Activated naive CD8-positive, alpha-beta T cell (primary cell): ENCODE results near the gene ADAM12.

Experiments
- H3K27ac Mint-ChIP-seq: one replicate; pipeline ENCODE4 v1.8.0; 2021; ENCODE audit warnings: mixed read lengths
- H3K27me3 Mint-ChIP-seq: one replicate; pipeline ENCODE4 v1.8.0; 2021; ENCODE audit warnings: mixed read lengths
- H3K36me3 Mint-ChIP-seq: one replicate; pipeline ENCODE4 v1.8.0; 2021; ENCODE audit warnings: mixed read lengths
- H3K4me1 Mint-ChIP-seq: one replicate; pipeline ENCODE4 v1.8.0; 2021; ENCODE audit warnings: low read depth, mixed read lengths
- H3K4me3 Mint-ChIP-seq: one replicate; pipeline ENCODE4 v1.8.0; 2021; ENCODE audit warnings: mild to moderate bottlenecking, mixed read lengths
- H3K9me3 Mint-ChIP-seq: one replicate; pipeline ENCODE4 v1.8.0; 2021; ENCODE audit warnings: low read depth, mixed read lengths

The ADAM12 gene

DNA sequence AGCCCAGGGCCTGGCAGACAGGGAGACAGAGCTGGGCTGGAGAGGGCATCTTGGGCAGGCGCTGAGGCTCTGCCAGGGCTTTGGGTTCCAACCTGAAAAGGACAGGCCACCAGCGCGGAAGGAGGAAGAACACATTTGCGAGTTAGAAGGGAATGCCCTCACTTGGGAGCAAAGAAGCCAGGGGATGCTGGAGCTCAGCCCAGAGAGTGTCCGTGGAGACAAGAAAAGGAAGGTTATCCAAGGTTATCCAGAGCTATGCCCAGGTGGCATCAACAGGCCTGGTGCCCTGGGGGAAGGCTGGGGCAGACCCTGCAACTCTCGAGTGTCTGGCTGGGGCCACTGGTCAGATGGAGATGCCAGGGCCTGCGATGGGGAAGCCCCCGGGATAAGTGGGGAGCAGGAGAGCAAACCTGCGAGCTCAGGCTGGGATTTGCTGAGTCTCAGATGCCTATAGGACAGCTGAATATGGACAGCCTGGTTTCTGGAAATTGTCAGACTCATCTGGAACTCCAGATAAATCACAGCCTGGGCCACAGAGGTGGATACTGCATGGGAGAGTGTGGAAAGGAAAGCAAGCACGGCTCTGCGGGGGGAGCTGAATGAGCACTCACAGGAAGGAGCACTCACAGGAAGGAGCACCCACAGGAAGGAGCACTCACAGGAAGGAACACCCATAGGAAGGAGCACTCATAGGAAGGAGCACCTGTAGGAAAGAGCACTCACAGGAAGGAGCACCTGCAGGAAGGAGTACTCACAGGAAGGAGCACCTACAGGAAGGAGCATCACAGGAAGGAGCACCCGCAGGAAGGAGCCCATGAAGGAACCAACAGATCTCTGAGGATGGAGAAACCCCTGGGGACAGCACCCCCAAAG is 152.1 kb downstream of the ADAM12 start:
- Mint-ChIP-seq H3K27me3 (peaks cover 8% of the 10 kb centered on the region), H3K9me3 (no peaks in the 10 kb centered on the region), H3K4me1 (no peaks in the 10 kb centered on the region), H3K27ac (peak overlapping the region; percentile 55), H3K4me3 (no peak overlapping the region), H3K36me3 (no peaks in the 10 kb centered on the region)

DNA sequence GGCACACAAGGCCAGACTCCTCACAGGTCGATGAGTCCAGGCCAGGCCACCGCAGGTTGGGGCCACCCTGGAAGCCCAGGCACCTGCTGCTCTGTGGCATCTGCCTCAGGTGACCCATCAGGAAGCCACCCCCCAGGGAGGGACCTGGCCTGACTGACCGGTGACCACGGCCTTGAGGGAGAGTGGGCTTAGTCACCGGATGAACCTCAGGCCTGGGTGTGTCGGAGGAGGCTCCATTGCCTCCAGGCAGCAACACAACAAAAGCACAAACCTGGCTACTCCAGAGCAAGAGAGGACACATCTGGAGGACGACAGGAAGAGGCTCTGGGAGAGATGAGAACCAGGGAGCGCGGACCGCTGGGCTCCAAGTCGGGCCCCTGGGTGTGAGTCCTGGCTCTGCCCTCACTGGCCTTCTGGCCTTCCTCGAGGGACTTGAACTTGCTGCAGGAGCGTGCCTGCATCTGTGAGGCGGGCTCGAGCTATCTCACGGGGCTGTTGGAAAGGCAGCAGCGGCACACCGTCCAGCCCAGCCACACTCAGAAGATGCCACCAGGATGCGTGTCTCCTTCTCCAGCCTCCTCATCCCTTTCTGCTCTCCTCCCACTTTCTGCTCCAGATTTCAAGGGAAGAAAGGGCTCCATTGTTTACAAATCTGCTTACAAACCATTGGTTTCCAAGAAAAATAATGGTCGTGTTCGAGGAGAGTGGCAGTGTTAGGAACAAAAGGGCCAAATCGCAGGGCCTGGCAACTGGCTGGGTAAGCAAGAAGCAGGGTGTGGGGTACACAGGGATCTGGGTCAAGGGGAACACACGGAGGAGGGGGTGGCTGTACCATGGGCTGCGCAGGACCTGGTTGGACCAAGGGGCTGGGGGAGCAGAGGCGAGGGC is 152.9 kb downstream of the ADAM12 start:
- Mint-ChIP-seq H3K4me1 (no peaks in the 10 kb centered on the region), H3K9me3 (no peaks in the 10 kb centered on the region), H3K4me3 (no peak overlapping the region), H3K36me3 (no peaks in the 10 kb centered on the region), H3K27ac (no peak overlapping the region), H3K27me3 (peaks cover 8% of the 10 kb centered on the region)

DNA sequence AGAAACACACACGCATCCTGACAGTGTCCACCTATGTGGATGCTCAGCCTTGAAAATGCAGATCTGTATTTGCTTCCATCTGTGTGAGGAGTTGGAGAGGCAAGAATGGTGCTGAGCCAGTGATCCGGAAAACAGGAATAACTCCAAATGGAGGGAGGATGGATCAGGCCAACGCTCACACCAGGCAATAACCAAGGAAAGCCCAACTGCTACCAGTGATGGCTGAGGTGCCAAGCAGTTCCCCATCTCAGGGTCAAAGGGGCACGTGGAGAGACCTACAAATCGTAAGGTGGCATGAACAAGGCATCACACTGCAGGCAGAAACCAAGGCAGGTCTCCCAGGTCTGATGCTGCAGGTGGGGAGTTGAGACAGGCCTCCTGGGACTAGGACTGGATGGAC is 153.6 kb downstream of the ADAM12 start:
- Mint-ChIP-seq H3K27me3 (peaks cover 6% of the 10 kb centered on the region), H3K27ac (no peak overlapping the region)

DNA sequence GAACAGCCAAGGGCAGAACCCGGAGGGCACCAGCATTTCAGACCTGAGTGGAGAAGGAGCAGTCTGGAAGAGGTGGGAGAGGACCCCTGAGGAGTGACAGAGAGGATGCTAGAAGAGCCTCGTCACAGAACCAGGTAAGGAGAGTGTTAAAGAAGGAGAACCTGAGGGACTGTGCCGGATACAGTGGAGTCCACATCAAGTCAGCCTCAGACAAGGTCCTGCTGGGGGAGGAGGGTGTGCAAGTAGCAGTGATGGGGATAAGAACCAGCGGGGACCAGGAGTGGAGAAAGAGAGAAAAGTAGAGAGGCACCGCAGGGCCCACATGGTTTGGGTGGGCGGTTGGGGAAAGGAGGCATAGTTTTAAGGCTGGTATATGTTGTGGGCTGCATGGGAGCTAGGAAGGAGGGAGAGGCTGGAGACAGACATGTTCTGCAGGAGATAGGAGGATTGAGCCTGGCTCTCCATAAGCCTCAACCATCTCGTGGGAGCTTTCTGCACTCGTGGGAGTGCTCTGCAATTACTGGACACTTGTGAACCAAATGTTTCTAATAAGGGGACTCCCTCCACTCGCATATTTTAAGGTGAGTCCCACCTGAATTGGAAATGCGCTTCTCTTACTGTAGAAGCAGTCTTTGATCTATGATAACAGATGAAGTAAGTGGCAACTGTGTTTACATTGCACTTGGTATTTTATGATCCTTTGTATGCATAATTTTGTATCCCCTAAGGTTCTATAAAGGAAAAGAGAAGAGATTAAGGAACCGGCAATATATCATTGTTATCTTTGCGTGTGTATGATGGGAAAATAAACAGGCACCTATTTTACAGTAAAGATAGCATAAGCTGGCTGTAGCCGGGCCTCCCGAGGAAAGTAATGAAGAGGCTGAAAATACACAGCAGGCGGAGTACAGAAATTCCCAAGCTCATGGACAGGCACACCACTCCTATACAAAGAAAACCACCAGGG is 154.8 kb downstream of the ADAM12 start:
- H3K9me3 Mint-ChIP-seq, result no peaks in the 10 kb centered on the region
- H3K4me3 Mint-ChIP-seq, result no peak overlapping the region
- no peak overlapping the region for H3K27ac Mint-ChIP-seq
- no peaks in the 10 kb centered on the region for H3K36me3 Mint-ChIP-seq
- peaks cover 6% of the 10 kb centered on the region for H3K27me3 Mint-ChIP-seq
- H3K4me1 Mint-ChIP-seq, result no peaks in the 10 kb centered on the region

More for the DNA sequence above, 153.6 kb downstream of the ADAM12 start:
- Mint-ChIP-seq H3K9me3 (no peaks in the 10 kb centered on the region), H3K4me1 (no peaks in the 10 kb centered on the region), H3K4me3 (no peak overlapping the region), H3K36me3 (no peaks in the 10 kb centered on the region)

DNA sequence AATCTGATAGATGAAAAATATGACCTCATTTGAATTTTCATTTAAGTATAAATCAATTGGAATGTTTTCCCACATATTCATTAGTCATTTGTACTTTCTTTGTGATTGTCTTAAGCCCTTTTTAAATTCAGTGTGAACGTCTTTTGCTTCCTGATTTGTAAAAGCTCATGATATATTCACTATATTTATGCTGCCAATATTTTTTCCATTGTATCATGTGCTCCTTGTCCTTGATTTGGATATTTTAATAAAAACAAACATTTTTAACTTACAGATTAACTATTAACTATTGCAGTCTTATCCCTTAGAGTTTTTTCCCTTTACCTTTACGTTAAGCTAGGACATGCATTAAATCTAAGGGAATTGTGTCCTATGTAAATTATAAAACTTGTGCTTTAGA is 157.7 kb downstream of the ADAM12 start:
- Mint-ChIP-seq H3K27ac (no peak overlapping the region), H3K9me3 (no peaks in the 10 kb centered on the region), H3K36me3 (no peaks in the 10 kb centered on the region), H3K4me3 (no peak overlapping the region), H3K4me1 (no peaks in the 10 kb centered on the region), H3K27me3 (peaks cover 6% of the 10 kb centered on the region)

DNA sequence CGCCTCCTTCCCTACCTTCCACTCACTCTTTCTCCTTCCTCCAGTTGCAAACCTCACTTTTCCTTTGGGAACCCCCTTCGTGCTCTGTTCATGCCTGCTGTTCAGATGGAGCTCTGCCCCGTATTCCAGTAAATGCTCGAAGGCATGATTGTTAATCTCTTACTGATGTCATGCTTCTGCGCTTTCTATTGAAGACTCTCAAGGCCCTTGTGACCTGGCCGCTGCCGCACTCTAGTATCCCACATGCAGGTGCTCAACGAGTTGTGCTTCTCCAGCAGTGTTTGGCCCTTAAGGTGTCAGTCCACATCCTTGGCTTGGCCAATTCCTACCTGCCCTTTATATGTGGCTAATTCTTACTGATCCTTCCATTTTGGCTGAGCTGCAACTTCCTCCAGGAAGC is 158.6 kb downstream of the ADAM12 start:
- Mint-ChIP-seq H3K36me3 (no peaks in the 10 kb centered on the region), H3K4me1 (no peaks in the 10 kb centered on the region), H3K9me3 (no peaks in the 10 kb centered on the region), H3K4me3 (no peak overlapping the region), H3K27me3 (peaks cover 6% of the 10 kb centered on the region), H3K27ac (no peak overlapping the region)

DNA sequence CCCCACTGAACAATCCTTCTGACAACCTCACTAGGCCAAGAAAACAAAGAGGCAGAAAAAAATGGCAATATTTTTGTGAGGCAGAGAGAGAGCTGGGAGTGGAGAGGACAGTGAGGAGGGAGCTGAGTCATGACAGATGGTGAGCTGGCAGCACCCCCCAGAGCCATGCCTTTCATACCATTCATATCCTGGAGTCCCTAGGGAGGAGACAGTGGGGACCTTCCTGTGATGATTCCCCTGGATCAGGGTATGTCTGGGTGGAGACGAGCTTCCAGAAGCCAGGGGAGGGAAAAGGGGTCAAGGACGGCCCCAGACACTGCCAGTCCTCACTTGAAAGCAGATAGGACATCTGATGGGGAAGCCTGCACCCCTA is 160.5 kb downstream of the ADAM12 start:
- H3K9me3 Mint-ChIP-seq, result no peaks in the 10 kb centered on the region
- H3K36me3 Mint-ChIP-seq, result no peaks in the 10 kb centered on the region
- no peak overlapping the region for H3K27ac Mint-ChIP-seq
- no peak overlapping the region for H3K4me3 Mint-ChIP-seq
- H3K27me3 Mint-ChIP-seq, result peaks cover 6% of the 10 kb centered on the region
- H3K4me1 Mint-ChIP-seq, result no peaks in the 10 kb centered on the region

DNA sequence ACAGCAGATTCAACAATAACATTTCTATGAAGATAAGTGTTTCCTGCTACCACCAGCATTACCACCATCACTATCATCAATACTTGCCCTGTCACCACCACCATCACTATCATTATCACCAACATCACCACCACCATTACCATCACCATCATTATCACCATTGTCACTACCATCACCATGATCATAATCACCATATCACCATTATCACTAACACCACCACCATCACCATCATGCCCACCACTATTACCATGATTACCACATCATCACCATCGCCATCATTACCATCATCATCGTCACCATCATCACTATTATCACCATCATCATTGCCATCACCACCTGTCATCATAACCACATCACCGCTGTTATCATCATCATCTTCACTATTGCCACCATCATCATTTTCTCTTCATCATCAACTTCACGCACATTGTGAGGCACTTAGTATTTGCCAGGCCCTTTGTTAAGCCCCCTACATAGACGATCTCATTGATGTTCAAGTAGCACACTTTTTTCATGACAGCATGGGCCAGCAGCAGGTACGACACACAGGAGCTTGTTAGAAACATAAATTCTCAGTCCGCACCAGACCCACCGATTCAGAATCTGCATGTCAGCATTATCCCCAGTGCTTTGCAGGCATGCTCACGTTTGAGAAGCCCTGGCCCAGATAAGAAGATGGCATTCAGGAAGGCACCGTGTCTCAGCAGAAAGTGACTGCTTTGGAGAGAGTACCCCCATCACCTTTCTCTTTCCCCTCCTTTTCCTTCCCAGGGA is 161.1 kb downstream of the ADAM12 start:
- Mint-ChIP-seq H3K4me3 (no peak overlapping the region), H3K36me3 (no peaks in the 10 kb centered on the region), H3K9me3 (no peaks in the 10 kb centered on the region), H3K4me1 (no peaks in the 10 kb centered on the region), H3K27me3 (peaks cover 6% of the 10 kb centered on the region), H3K27ac (no peak overlapping the region)

DNA sequence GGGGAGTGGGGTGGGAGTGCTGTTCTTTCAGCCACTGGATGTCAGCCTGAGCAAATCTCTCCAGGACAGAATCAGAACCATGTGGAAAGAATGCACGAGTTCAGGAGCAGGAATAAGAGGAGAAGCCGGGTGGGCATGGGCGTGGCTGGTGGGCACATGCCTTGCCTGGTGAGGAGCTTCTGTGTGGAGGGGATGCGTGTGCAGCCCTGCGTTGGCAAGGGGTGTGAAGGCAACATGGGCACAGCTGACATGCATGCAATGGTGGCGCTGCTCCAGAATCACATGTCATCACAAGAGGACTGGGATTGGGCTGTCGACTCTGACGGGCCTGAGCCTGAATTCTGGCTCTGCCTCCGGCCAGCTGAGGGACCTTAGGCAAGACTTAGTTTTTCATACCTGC is 162.1 kb downstream of the ADAM12 start:
- Mint-ChIP-seq H3K27me3 (no peaks in the 10 kb centered on the region), H3K4me3 (no peak overlapping the region), H3K36me3 (no peaks in the 10 kb centered on the region), H3K27ac (no peak overlapping the region), H3K4me1 (no peaks in the 10 kb centered on the region), H3K9me3 (no peaks in the 10 kb centered on the region)

DNA sequence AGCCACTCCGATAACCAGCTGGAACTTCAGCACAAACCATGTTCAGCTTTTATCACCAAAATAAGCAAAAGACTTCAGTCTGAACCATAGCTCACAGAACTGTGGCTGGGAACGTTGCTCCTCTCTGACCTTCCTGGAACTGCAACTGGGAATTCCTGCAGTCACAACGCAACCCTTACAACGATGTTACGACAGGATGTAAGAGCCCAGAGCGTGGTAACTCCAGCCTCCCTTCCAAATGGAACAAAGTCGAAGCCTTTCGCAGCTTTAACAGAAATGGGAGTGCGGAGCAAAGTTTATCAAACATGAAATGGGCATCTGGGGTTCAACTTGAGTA is 162.6 kb downstream of the ADAM12 start:
- Mint-ChIP-seq H3K4me1 (no peaks in the 10 kb centered on the region), H3K27ac (no peak overlapping the region), H3K36me3 (no peaks in the 10 kb centered on the region), H3K4me3 (no peak overlapping the region), H3K9me3 (no peaks in the 10 kb centered on the region), H3K27me3 (no peaks in the 10 kb centered on the region)

DNA sequence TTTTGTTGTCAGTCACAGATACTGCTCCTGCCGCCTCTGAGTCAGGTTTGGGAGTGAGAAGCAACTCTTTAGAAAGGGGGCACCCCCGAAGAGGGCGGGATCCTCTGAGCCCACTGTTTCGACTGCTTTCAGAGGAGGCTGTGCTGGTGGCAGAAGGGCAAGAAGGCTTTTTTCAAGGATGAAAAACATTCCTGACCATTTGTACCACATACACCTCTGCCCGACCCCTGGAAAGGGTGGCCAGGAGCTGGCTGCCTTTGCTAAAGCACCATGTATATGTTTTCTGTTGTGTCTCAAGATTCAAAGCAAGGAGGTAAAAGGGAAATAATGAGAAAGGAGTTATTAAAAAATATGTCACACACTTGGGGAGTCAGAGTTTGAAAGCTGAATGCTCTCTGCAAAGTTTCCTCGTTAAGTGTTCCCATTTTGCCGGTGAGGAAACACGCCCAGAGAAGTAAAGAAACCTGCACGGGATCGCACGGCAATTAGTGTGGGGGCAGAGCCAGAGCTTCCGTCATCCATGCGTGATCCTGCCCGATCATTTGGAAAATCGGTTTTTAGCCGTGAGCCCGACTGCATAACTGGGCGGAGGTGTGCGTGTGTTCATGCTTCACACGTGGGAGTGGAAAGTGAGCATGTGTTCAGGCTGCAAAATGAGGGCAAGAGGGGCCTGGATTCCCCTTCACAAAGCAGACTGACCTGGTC is 163.2 kb downstream of the ADAM12 start:
- Mint-ChIP-seq H3K27ac (no peak overlapping the region), H3K36me3 (no peaks in the 10 kb centered on the region), H3K4me1 (no peaks in the 10 kb centered on the region), H3K9me3 (no peaks in the 10 kb centered on the region), H3K27me3 (no peaks in the 10 kb centered on the region), H3K4me3 (no peak overlapping the region)

DNA sequence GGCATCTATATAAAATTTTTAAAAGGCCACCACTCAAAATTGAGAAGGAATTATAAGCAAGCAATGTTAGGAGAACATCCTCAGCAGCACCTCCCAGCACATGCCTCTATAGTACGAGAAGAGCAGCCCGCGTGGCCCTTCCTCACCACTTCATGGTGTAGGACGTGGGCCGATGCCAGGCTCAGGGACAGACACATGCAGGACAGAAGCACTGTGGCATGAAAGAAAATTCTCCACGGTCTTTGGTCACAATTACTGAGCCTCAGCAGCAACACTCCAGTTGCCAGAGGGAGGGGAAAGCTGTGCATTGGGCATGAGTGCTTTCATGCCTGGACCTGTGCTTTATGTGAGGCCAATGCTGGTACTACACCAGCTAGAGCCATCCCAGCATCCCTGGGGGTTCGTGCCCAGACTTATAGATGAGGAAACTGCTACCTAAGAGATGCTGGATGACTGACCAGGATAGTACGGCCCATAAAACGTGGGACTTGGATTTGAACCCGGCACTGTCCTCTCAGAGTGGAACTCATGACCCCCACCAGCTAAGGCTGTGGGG is 164.7 kb downstream of the ADAM12 start:
- H3K27me3 Mint-ChIP-seq, result no peaks in the 10 kb centered on the region
- H3K4me1 Mint-ChIP-seq, result no peaks in the 10 kb centered on the region
- H3K9me3 Mint-ChIP-seq, result no peaks in the 10 kb centered on the region
- H3K4me3 Mint-ChIP-seq, result no peak overlapping the region
- no peaks in the 10 kb centered on the region for H3K36me3 Mint-ChIP-seq
- no peak overlapping the region for H3K27ac Mint-ChIP-seq

DNA sequence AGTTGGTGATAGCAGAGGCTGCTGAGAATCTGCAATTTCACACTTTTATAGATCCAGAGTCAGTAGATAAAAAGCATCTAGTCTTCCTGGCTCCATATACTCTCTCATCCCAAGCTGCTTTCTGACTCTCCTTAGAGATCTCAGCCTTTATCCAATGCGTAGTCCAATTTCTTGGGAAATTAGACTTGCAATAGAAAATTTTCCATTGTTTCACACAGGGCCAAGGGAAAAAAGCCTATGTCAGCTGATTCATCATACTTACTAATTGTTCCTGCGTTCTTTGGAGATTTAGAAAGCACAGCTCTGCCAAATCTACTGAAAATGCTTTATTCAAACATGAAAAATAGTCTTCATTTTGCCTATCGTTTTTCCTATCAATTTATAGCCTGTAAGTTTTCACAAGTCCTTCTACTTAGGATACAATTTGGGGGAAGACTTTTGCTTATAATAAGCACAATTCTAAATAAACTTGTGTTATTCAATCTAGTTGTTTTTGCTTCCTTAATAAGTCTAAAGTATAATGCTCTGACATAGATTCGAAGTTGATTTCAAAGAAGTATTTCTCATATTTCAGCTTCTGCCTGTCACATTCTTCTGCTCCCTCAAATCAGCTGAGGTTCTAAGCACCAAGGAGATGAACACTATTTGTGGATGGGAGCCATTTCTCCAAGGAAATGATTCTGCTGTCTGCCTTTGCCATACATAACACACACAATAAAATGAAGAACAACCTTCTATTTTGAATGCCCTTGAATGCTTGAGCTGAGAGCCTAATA is 165.4 kb downstream of the ADAM12 start:
- Mint-ChIP-seq H3K27me3 (no peaks in the 10 kb centered on the region), H3K4me3 (no peak overlapping the region), H3K27ac (no peak overlapping the region), H3K4me1 (no peaks in the 10 kb centered on the region), H3K9me3 (no peaks in the 10 kb centered on the region), H3K36me3 (no peaks in the 10 kb centered on the region)
